HG03521 (cell line): ENCODE measurements around the gene SEMA4C.

Experiments used
- ATAC-seq: cut with Tn5 transposase; IDR thresholded peaks from one replicate; pipeline ENCODE4 v1.9.1; 2021; ENCODE audit warnings: mild to moderate bottlenecking, moderate library complexity; ENCODE audit not compliant: unreplicated experiment

Gene SEMA4C

GRCh38 chr2:96823198-96823597 lies 46.7 kb downstream of the SEMA4C start:
- ATAC-seq = no peak

GRCh38 chr2:96822786-96823185 lies 47.1 kb downstream of the SEMA4C start:
- no peak for ATAC-seq

- no peak for ATAC-seq
Observed at GRCh38 chr2:96821113-96821675, 48.7 kb downstream of the SEMA4C start.

GRCh38 chr2:96819876-96820511 lies 49.9 kb downstream of the SEMA4C start:
- ATAC-seq = no peak

- ATAC-seq = no peak
Observed at GRCh38 chr2:96819128-96819875, 50.6 kb downstream of the SEMA4C start.

- no peak for ATAC-seq
Observed at GRCh38 chr2:96817882-96818281, 52.0 kb downstream of the SEMA4C start.

- ATAC-seq = no peak
Observed at GRCh38 chr2:96816836-96817702, 52.8 kb downstream of the SEMA4C start.

- peak; percentile 82 for ATAC-seq
Observed at GRCh38 chr2:96816127-96816835, 53.6 kb downstream of the SEMA4C start, which contains the start of gene CNNM3. Gene CNNM3 (plus strand): TSS chr2:96816268. CDS start chr2:96816278, 10 bp downstream.

GRCh38 chr2:96815326-96816126 lies 54.4 kb downstream of the SEMA4C start:
- ATAC-seq = no peak

- ATAC-seq = no peak
Observed at GRCh38 chr2:96813656-96814055, 56.2 kb downstream of the SEMA4C start.

GRCh38 chr2:96811917-96812316 lies 58.0 kb downstream of the SEMA4C start:
- no peak for ATAC-seq

- ATAC-seq = no peak
Observed at GRCh38 chr2:96810783-96811192, 59.1 kb downstream of the SEMA4C start.

- ATAC-seq = no peak
Observed at GRCh38 chr2:96809951-96810782, 59.7 kb downstream of the SEMA4C start.
